Measurements from ENCODE around the gene LRFN3.

- TF ChIP-seq SREBF2 (IDR thresholded peaks at IDR 0.05; ENCODE audit: low read length) (no peak), CTCF (IDR thresholded peaks at IDR 0.05 in 2 of 3, conservative IDR thresholded peaks at IDR 0.05 in 1 of 3; ENCODE audit: control insufficient read depth in 2 of 3, extremely low read depth in 1 of 3, insufficient read depth in 1 of 3, low read depth in 3 of 3, low read length in 3 of 3) (no peak), EZH2 (IDR thresholded peaks at IDR 0.05; ENCODE audit: borderline replicate concordance, control insufficient read depth, low read depth, low read length) (no peak), MXI1 (IDR thresholded peaks at IDR 0.05; ENCODE audit: low read depth, low read length) (no peak), EP300 (IDR thresholded peaks at IDR 0.05; ENCODE audit: borderline replicate concordance in 1 of 2, control insufficient read depth in 1 of 2, low read depth in 2 of 2, low read length in 2 of 2) (no peak), ELK1 (IDR thresholded peaks at IDR 0.05; ENCODE audit: low read depth, low read length) (no peak), SP1 (IDR thresholded peaks at IDR 0.05; ENCODE audit: low read depth, low read length) (no peak), POLR2A (IDR thresholded peaks at IDR 0.05; ENCODE audit: low read depth, low read length) (no peak)
Observed at GRCh38 chr19:35940078-35940775, 4.1 kb downstream of the LRFN3 start.

All from GM12878 (cell line).